IMR-90 (cell line): ENCODE measurements around the gene IGDCC3. TPM values are rescaled to one million over a fixed set of nuclear protein-coding genes. Genes with fewer than 3 reads are reported as not detected.

Source experiments
- ATAC-seq: fragments of 200-7000 bp; cut with Tn5 transposase; 2 replicates; pipeline ENCODE4 v1.9.1; 2020; ENCODE audit warnings: low read depth, mild to moderate bottlenecking, moderate library complexity
- BruUV-seq: library from RNA; stranded (reverse); fragments of 400-500 nt; replicated peaks from 2 replicates; lab custom pipeline; 2021; lab: Mats Ljungman, UMichigan
- CTCF ChIA-PET: fragments of 300-600 bp; formaldehyde crosslinking; extraction: SDS; loops from one replicate; lab custom pipeline; 2021; ENCODE audit warnings: antibody characterized with exemption; lab: Yijun Ruan, JAX
- POLR2A ChIA-PET: fragments of 300-600 bp; sonication (Branson Sonifier 250); formaldehyde crosslinking; loops from one replicate; lab custom pipeline; 2022; ENCODE audit warnings: antibody characterized with exemption; ENCODE audit not compliant: unreplicated experiment; lab: Charles Lee
- DNase-seq: peaks from one replicate; pipeline ENCODE4 v3.0.0; 2013
- H2AFZ ChIP-seq: replicated peaks from 2 replicates; pipeline ENCODE3; 2013; ENCODE audit warnings: low read length, mild to moderate bottlenecking; ENCODE audit not compliant: poor library complexity
- H2AK5ac ChIP-seq: 2 replicates; pipeline ENCODE4 v1.6.1; 2013; ENCODE audit warnings: low read depth, low read length, inconsistent platforms
- H2AK9ac ChIP-seq: replicated peaks from 2 replicates; pipeline ENCODE3; 2013; ENCODE audit warnings: mild to moderate bottlenecking, low read depth, low read length, moderate library complexity; ENCODE audit not compliant: poor library complexity
- H2BK120ac ChIP-seq: 2 replicates; pipeline ENCODE4 v1.6.1; 2013; ENCODE audit warnings: low read depth, low read length, inconsistent platforms
- H2BK15ac ChIP-seq: 3 replicates; pipeline ENCODE4 v1.6.1; 2013; ENCODE audit warnings: low read depth, low read length, inconsistent platforms
- H2BK20ac ChIP-seq: 2 replicates; pipeline ENCODE4 v1.6.1; 2013; ENCODE audit warnings: low read depth, mild to moderate bottlenecking, inconsistent platforms, low read length, moderate library complexity
- H2BK5ac ChIP-seq: 2 replicates; pipeline ENCODE4 v1.6.1; 2013; ENCODE audit warnings: mild to moderate bottlenecking, low read depth, low read length, inconsistent platforms; ENCODE audit not compliant: poor library complexity, severe bottlenecking
- H3K14ac ChIP-seq: replicated peaks from 2 replicates; pipeline ENCODE4 v1.6.1; 2013; ENCODE audit warnings: low read depth, low read length, inconsistent platforms
- H3K18ac ChIP-seq: 2 replicates; pipeline ENCODE4 v1.6.1; 2013; ENCODE audit warnings: low read depth, low read length, control low read depth
- H3K23ac ChIP-seq: 2 replicates; pipeline ENCODE4 v1.6.1; 2013; ENCODE audit warnings: low read depth, low read length, inconsistent platforms
- H3K27ac ChIP-seq: 2 replicates; pipeline ENCODE4 v1.5.1; 2013; ENCODE audit warnings: mild to moderate bottlenecking, control low read depth, low read length; ENCODE audit not compliant: insufficient read depth
- H3K27me3 ChIP-seq: 2 replicates; pipeline ENCODE4 v1.6.1; 2013; ENCODE audit warnings: low read length; ENCODE audit not compliant: control insufficient read depth, insufficient read depth
- H3K36me3 ChIP-seq: 2 replicates; pipeline ENCODE4 v1.6.1; 2013; ENCODE audit warnings: low read length, mixed read lengths; ENCODE audit not compliant: control insufficient read depth, insufficient read depth
- H3K4ac ChIP-seq: 2 replicates; pipeline ENCODE4 v1.6.1; 2013; ENCODE audit warnings: low read depth, low read length, inconsistent platforms
- H3K4me1 ChIP-seq: 2 replicates; pipeline ENCODE4 v1.6.1; 2013; ENCODE audit warnings: low read length, mixed read lengths; ENCODE audit not compliant: control insufficient read depth, insufficient read depth
- H3K4me2 ChIP-seq: 2 replicates; pipeline ENCODE4 v1.6.1; 2013; ENCODE audit warnings: low read depth, mild to moderate bottlenecking, control low read depth, low read length, moderate library complexity
- H3K4me3 ChIP-seq: 2 replicates; pipeline ENCODE4 v1.5.1; 2013; ENCODE audit warnings: low read depth, mild to moderate bottlenecking, control low read depth, low read length, moderate library complexity; ENCODE audit not compliant: insufficient read depth
- H3K56ac ChIP-seq: 2 replicates; pipeline ENCODE4 v1.6.1; 2013; ENCODE audit warnings: low read length, inconsistent platforms; ENCODE audit not compliant: insufficient read depth; ENCODE audit errors: extremely low read depth
- H3K79me1 ChIP-seq, 2 experiments: 2 replicates each; pipeline ENCODE4 v1.6.1; 2013; ENCODE audit warnings: low read length in 2 of 2, inconsistent platforms in 1 of 2, low read depth in 1 of 2
- H3K9ac ChIP-seq: 2 replicates; pipeline ENCODE4 v1.6.1; 2013; ENCODE audit warnings: low read depth, low read length, control low read depth
- H3K9me1 ChIP-seq: 2 replicates; pipeline ENCODE4 v1.6.1; 2013; ENCODE audit warnings: low read length, inconsistent platforms; ENCODE audit not compliant: insufficient read depth
- H3K9me3 ChIP-seq: 2 replicates; pipeline ENCODE4 v1.6.1; 2013; ENCODE audit warnings: low read length; ENCODE audit not compliant: control insufficient read depth, insufficient read depth
- H4K20me1 ChIP-seq: 2 replicates; pipeline ENCODE4 v1.6.1; 2013; ENCODE audit warnings: low read length, inconsistent platforms; ENCODE audit not compliant: insufficient read depth
- H4K5ac ChIP-seq: 2 replicates; pipeline ENCODE4 v1.6.1; 2013; ENCODE audit warnings: mild to moderate bottlenecking, low read depth, low read length, control low read depth
- H4K8ac ChIP-seq, 2 experiments: 2 replicates each; pipeline ENCODE4 v1.6.1; 2013; ENCODE audit warnings: low read depth in 2 of 2, low read length in 2 of 2, control low read depth in 1 of 2, inconsistent platforms in 1 of 2
- H4K91ac ChIP-seq: 2 replicates; pipeline ENCODE4 v1.6.1; 2013; ENCODE audit warnings: low read depth, low read length, inconsistent platforms; ENCODE audit not compliant: insufficient read depth
- BHLHE40 ChIP-seq: fragments of 150-350 bp; IDR thresholded peaks from 2 replicates; pipeline ENCODE4 v1.6.1; 2016; ENCODE audit warnings: mild to moderate bottlenecking, low read depth, low read length
- CHD1 ChIP-seq: IDR thresholded peaks from 2 replicates; pipeline ENCODE4 v1.6.1; 2012; ENCODE audit warnings: low read depth, low read length, improper control_type of control experiment
- ELK1 ChIP-seq: fragments of 150-350 bp; IDR thresholded peaks from 2 replicates; pipeline ENCODE4 v1.6.1; 2016; ENCODE audit warnings: low read depth, mild to moderate bottlenecking, low read length, moderate library complexity, borderline replicate concordance
- FOS ChIP-seq: fragments of 150-350 bp; IDR thresholded peaks from 2 replicates; pipeline ENCODE4 v1.6.1; 2016; ENCODE audit warnings: low read depth, low read length
- MAFK ChIP-seq: IDR thresholded peaks from 2 replicates; pipeline ENCODE4 v1.6.1; 2012; ENCODE audit warnings: low read depth, low read length, improper control_type of control experiment
- MAZ ChIP-seq: IDR thresholded peaks from 2 replicates; pipeline ENCODE4 v1.6.1; 2012; ENCODE audit warnings: low read depth, mild to moderate bottlenecking, low read length, improper control_type of control experiment, moderate library complexity, borderline replicate concordance
- MXI1 ChIP-seq: IDR thresholded peaks from 2 replicates; pipeline ENCODE4 v1.6.1; 2012; ENCODE audit warnings: low read depth, mild to moderate bottlenecking, low read length, moderate library complexity, borderline replicate concordance
- NFE2L2 ChIP-seq: fragments of 150-350 bp; IDR thresholded peaks from 2 replicates; pipeline ENCODE4 v1.6.1; 2016; ENCODE audit warnings: low read depth, mild to moderate bottlenecking, low read length
- POLR2A ChIP-seq: IDR thresholded peaks from 2 replicates; pipeline ENCODE4 v1.6.1; 2012; ENCODE audit warnings: mild to moderate bottlenecking, low read depth, low read length
- RAD21 ChIP-seq: IDR thresholded peaks from 2 replicates; pipeline ENCODE4 v1.6.1; 2012; ENCODE audit warnings: low read length, improper control_type of control experiment
- RCOR1 ChIP-seq: IDR thresholded peaks from 2 replicates; pipeline ENCODE4 v1.6.1; 2012; ENCODE audit warnings: mild to moderate bottlenecking, low read length, improper control_type of control experiment; ENCODE audit not compliant: insufficient replicate concordance
- RFX5 ChIP-seq: IDR thresholded peaks from 2 replicates; pipeline ENCODE4 v1.8.0; 2012; ENCODE audit warnings: low read depth, mild to moderate bottlenecking, low read length, moderate library complexity
- SMC3 ChIP-seq: fragments of 150-350 bp; IDR thresholded peaks from 2 replicates; pipeline ENCODE4 v1.6.1; 2016; ENCODE audit warnings: low read depth, mild to moderate bottlenecking, antibody characterized with exemption, low read length, moderate library complexity
- USF2 ChIP-seq: fragments of 150-350 bp; IDR thresholded peaks from 2 replicates; pipeline ENCODE4 v1.6.1; 2017; ENCODE audit warnings: mild to moderate bottlenecking, antibody characterized with exemption, low read length, low read depth
- WGBS, 2 experiments: methylation state at CpG; one replicate each; pipeline versions ENCODE4 v1.1.5 to v1.1.7; 2013; ENCODE audit warnings: missing lambda C conversion rate in 2 of 2; ENCODE audit not compliant: insufficient read length in 1 of 2; ENCODE audit errors: extremely low coverage in 2 of 2; 5-methylcytosine and 5-hydroxymethylcytosine counted together
- dilution Hi-C: fragments of 300-500 bp; cut with HindIII; formaldehyde crosslinking; loops from one replicate; pipeline ENCODE4 v1.14.3; 2018; ENCODE audit warnings: low sequenced_read_pairs; ENCODE audit not compliant: unreplicated experiment
- in situ Hi-C: fragments of 300-500 bp; cut with MboI; formaldehyde crosslinking; loops from 3 replicates; pipeline ENCODE4 v1.14.3; 2019; ENCODE audit warnings: low sequenced_read_pairs, inconsistent platforms, mixed read lengths
- intact Hi-C: fragments of 100-400 bp; cut with micrococcal nuclease; formaldehyde crosslinking; loops from 2 replicates; pipeline ENCODE4 v1.10.0; 2022
- polyA plus RNA-seq, 3 experiments: library from polyadenylated mRNA; depleted of rRNA; stranded (reverse); fragments of >200 nt; gene quantifications; 2 replicates each; pipeline ENCODE4 v1.2.3, GENCODE V29; 2012; ENCODE audit warnings: low replicate concordance in 1 of 3
- total RNA-seq: library from RNA; depleted of rRNA; stranded (reverse); fragments of >200 nt; gene quantifications from 2 replicates; pipeline ENCODE4 v1.2.3, GENCODE V29; 2012
- TF ChIP-seq, protein P1 (sequence below): conservative IDR thresholded peaks from 2 replicates; pipeline ENCODE4 v1.5.1; 2012; ENCODE audit warnings: mild to moderate bottlenecking, low read depth, low read length, improper control_type of control experiment

Gene IGDCC3
- total and polyA plus RNA-seq, 2 of the 4 experiments (the other 2 are of a cell fraction): 0.18 to 0.19 TPM

GRCh38 chr15:65374334-65374733, 3.5 kb downstream of the IGDCC3 start:
- Histone ChIP-seq H3K9me1 (no peaks in the 10 kb centered on the region; the same call in 1 of the 2 replicates), H3K4me1 (peaks cover 2% of the 10 kb centered on the region; the same call in 1 of the 2 replicates), H4K91ac (no peak overlapping the region), H3K27me3 (peaks cover 68% of the 10 kb centered on the region), H2BK120ac (no peak overlapping the region), H2BK20ac (no peak overlapping the region), H4K8ac (no peak overlapping the region), H2AK9ac (no peak overlapping the region), H2BK15ac (no peak overlapping the region), H3K4me3 (no peak overlapping the region), H3K79me1 (no peaks in the 10 kb centered on the region), H3K18ac (no peak overlapping the region), H3K36me3 (no peaks in the 10 kb centered on the region), H3K4me2 (no peak overlapping the region), H3K56ac (no peak overlapping the region), H4K5ac (no peak overlapping the region), H3K9ac (no peak overlapping the region), H4K20me1 (peaks cover 6% of the 10 kb centered on the region; the same call in 1 of the 2 replicates), H2AFZ (no peak overlapping the region), H3K23ac (no peak overlapping the region), H3K4ac (no peak overlapping the region), H3K14ac (no peak overlapping the region), H2AK5ac (no peak overlapping the region), H2BK5ac (no peak overlapping the region), H3K9me3 (no peaks in the 10 kb centered on the region), H3K27ac (no peak overlapping the region)
- POLR2A ChIA-PET: no interaction called here
- TF ChIP-seq RAD21: no peak
- TF ChIP-seq, protein P1, sequence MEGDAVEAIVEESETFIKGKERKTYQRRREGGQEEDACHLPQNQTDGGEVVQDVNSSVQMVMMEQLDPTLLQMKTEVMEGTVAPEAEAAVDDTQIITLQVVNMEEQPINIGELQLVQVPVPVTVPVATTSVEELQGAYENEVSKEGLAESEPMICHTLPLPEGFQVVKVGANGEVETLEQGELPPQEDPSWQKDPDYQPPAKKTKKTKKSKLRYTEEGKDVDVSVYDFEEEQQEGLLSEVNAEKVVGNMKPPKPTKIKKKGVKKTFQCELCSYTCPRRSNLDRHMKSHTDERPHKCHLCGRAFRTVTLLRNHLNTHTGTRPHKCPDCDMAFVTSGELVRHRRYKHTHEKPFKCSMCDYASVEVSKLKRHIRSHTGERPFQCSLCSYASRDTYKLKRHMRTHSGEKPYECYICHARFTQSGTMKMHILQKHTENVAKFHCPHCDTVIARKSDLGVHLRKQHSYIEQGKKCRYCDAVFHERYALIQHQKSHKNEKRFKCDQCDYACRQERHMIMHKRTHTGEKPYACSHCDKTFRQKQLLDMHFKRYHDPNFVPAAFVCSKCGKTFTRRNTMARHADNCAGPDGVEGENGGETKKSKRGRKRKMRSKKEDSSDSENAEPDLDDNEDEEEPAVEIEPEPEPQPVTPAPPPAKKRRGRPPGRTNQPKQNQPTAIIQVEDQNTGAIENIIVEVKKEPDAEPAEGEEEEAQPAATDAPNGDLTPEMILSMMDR: no peak
- no peak for TF ChIP-seq BHLHE40
- TF ChIP-seq USF2: no peak
- no peak for TF ChIP-seq RCOR1
- no peak for TF ChIP-seq ELK1
- TF ChIP-seq MAZ: no peak
- no peak for TF ChIP-seq SMC3
- TF ChIP-seq RFX5: no peak
- no peak for TF ChIP-seq FOS
- no peak for TF ChIP-seq POLR2A
- no peak for TF ChIP-seq MAFK
- TF ChIP-seq NFE2L2: no peak
- TF ChIP-seq MXI1: no peak
- TF ChIP-seq CHD1: no peak
- no TSS peak for BruUV-seq
- DNase-seq: no peak
- ATAC-seq: no peak
- CTCF ChIA-PET: no interaction called here
- no CpG with 5 or more reads among the region's 3 CpGs for WGBS, 2 experiments
- in situ Hi-C loops (no loop called here), dilution Hi-C loops (no loop called here), intact Hi-C loops (no loop called here)
